HEK293T (cell line): ENCODE results near the gene CCDC177.
"Not testable (repeated sequence)": the region's sequence is repeated elsewhere in the genome, so short reads cannot be mapped to it uniquely, and the experiment has no call there.

ENCODE experiments used
- CTCF ChIA-PET: fragments of 350-600 bp; formaldehyde crosslinking; extraction: SDS; loops from one replicate; lab custom pipeline; 2021; ENCODE audit warnings: antibody characterized with exemption, inconsistent platforms; lab: Yijun Ruan, JAX
- POLR2A ChIA-PET: fragments of 350-600 bp; formaldehyde crosslinking; extraction: SDS; loops from one replicate; lab custom pipeline; 2020; ENCODE audit warnings: antibody characterized with exemption, inconsistent platforms; lab: Yijun Ruan, JAX
- DNase-seq: peaks from one replicate; pipeline ENCODE4 v3.0.0; 2012; ENCODE audit warnings: mixed read lengths; ENCODE audit errors: extremely low spot score
- ARNT ChIP-seq: fragments of 450-650 bp; IDR thresholded peaks from 2 replicates; pipeline ENCODE4 v1.6.1; 2017; ENCODE audit warnings: mild to moderate bottlenecking
- BHLHE40 ChIP-seq: fragments of 450-650 bp; IDR thresholded peaks from 2 replicates; pipeline ENCODE4 v1.6.1; 2016; ENCODE audit warnings: mild to moderate bottlenecking, moderate library complexity, borderline replicate concordance
- CTBP1 ChIP-seq: fragments of 450-650 bp; IDR thresholded peaks from 2 replicates; pipeline ENCODE4 v1.6.1; 2016; ENCODE audit warnings: borderline replicate concordance
- ELF4 ChIP-seq: fragments of 450-650 bp; IDR thresholded peaks from 2 replicates; pipeline ENCODE4 v1.6.1; 2017; ENCODE audit warnings: antibody characterized with exemption
- FOXA1 ChIP-seq: fragments of 450-650 bp; IDR thresholded peaks from 2 replicates; pipeline ENCODE4 v1.6.1; 2016; ENCODE audit warnings: mild to moderate bottlenecking
- FOXK2 ChIP-seq: fragments of 450-650 bp; IDR thresholded peaks from 2 replicates; pipeline ENCODE4 v1.6.1; 2016; ENCODE audit warnings: mild to moderate bottlenecking
- FOXM1 ChIP-seq: fragments of 450-650 bp; IDR thresholded peaks from 2 replicates; pipeline ENCODE4 v1.6.1; 2017; ENCODE audit warnings: mild to moderate bottlenecking, borderline replicate concordance
- HDGF ChIP-seq: fragments of 450-650 bp; IDR thresholded peaks from 2 replicates; pipeline ENCODE4 v1.6.1; 2017; ENCODE audit warnings: antibody characterized with exemption, borderline replicate concordance
- L3MBTL2 ChIP-seq: fragments of 450-650 bp; conservative IDR thresholded peaks from 2 replicates; pipeline ENCODE4 v1.6.1; 2016; ENCODE audit warnings: mild to moderate bottlenecking
- LEF1 ChIP-seq: fragments of 450-650 bp; IDR thresholded peaks from 2 replicates; pipeline ENCODE4 v1.6.1; 2017; ENCODE audit warnings: mild to moderate bottlenecking, borderline replicate concordance
- NFRKB ChIP-seq: fragments of 450-650 bp; IDR thresholded peaks from 2 replicates; pipeline ENCODE4 v1.6.1; 2016; ENCODE audit warnings: mild to moderate bottlenecking, moderate library complexity
- PKNOX1 ChIP-seq: fragments of 450-650 bp; IDR thresholded peaks from 2 replicates; pipeline ENCODE4 v1.6.1; 2016
- SP1 ChIP-seq: fragments of 450-650 bp; IDR thresholded peaks from 2 replicates; pipeline ENCODE4 v1.6.1; 2017
- SUZ12 ChIP-seq: fragments of 450-650 bp; IDR thresholded peaks from 2 replicates; pipeline ENCODE4 v1.6.1; 2016; ENCODE audit warnings: mild to moderate bottlenecking
- TARDBP ChIP-seq: fragments of 450-650 bp; IDR thresholded peaks from 2 replicates; pipeline ENCODE4 v1.6.1; 2016
- ZNF384 ChIP-seq: fragments of 450-650 bp; IDR thresholded peaks from 2 replicates; pipeline ENCODE4 v1.6.1; 2016

Gene CCDC177

GRCh38 chr14:69606258-69607184 lies 31.9 kb upstream of the CCDC177 start:
- ChIA-PET CTCF (interaction anchor here (0.7 to 1.1 kb wide), 2 partner anchors 18 to 22 kb away, joined by 3 to 8 read pairs; no protein-coding TSS in a partner anchor), POLR2A (no interaction called here)
- no peak for DNase-seq
- no peak for TF ChIP-seq FOXM1
- no peak for TF ChIP-seq ELF4
- TF ChIP-seq NFRKB, result no peak
- TF ChIP-seq BHLHE40, result no peak
- no peak for TF ChIP-seq CTBP1
- no peak for TF ChIP-seq PKNOX1
- no peak for TF ChIP-seq HDGF
- TF ChIP-seq ARNT, result no peak
- no peak for TF ChIP-seq ZNF384
- TF ChIP-seq SP1, result no peak
- TF ChIP-seq TARDBP, result no peak
- no peak for TF ChIP-seq LEF1
- no peak for TF ChIP-seq FOXA1
- no peak for TF ChIP-seq FOXK2
- no peak for TF ChIP-seq L3MBTL2
- TF ChIP-seq SUZ12, result no peak

GRCh38 chr14:69605738-69606137 lies 31.1 kb upstream of the CCDC177 start:
- TF ChIP-seq FOXK2 (no peak), HDGF (no peak), ELF4 (no peak), NFRKB (no peak), BHLHE40 (no peak), PKNOX1 (no peak), TARDBP (no peak)
- DNase-seq, result no peak
- POLR2A ChIA-PET, result interaction anchor here (0.7 kb wide), 1 partner anchor 161 kb away, joined by 3 read pairs; the partner anchor contains the start of gene SRSF5
- CTCF ChIA-PET, result interaction anchor here (1.0 to 1.1 kb wide), 2 partner anchors 21 to 122 kb away, joined by 3 read pairs; no protein-coding TSS in a partner anchor

- DNase-seq, result no peak
- CTCF ChIA-PET, result interaction anchor here (1.4 kb wide), 1 partner anchor 16 kb away, joined by 5 read pairs; no protein-coding TSS in a partner anchor
- no peak for TF ChIP-seq HDGF
- POLR2A ChIA-PET, result interaction anchor here (1.3 kb wide), 1 partner anchor 11 kb away, joined by 4 read pairs; the partner anchor contains the start of gene SUSD6
Measured at GRCh38 chr14:69600304-69600891, 25.7 kb upstream of the CCDC177 start.

- CTCF ChIA-PET, result interaction anchor here (0.7 to 1.4 kb wide), 3 partner anchors 15 to 120 kb away, joined by 3 to 5 read pairs (median 3); no protein-coding TSS in a partner anchor
- POLR2A ChIA-PET, DNase-seq: not testable (repeated sequence)
Measured at GRCh38 chr14:69599431-69599830, 24.8 kb upstream of the CCDC177 start.

- POLR2A ChIA-PET, result no interaction called here
- CTCF ChIA-PET, result interaction anchor here (1.0 kb wide), 1 partner anchor 11 kb away, joined by 5 read pairs; no protein-coding TSS in a partner anchor
- no peak for TF ChIP-seq L3MBTL2
- no peak for TF ChIP-seq NFRKB
- TF ChIP-seq ZNF384, result no peak
- no peak for TF ChIP-seq FOXK2
- TF ChIP-seq SP1, result no peak
- TF ChIP-seq BHLHE40, result no peak
- TF ChIP-seq FOXA1, result no peak
- no peak for TF ChIP-seq CTBP1
- DNase-seq, result no peak
Measured at GRCh38 chr14:69595336-69595735, 20.7 kb upstream of the CCDC177 start.

- TF ChIP-seq FOXM1, result no peak
- TF ChIP-seq PKNOX1, result no peak
- no peak for TF ChIP-seq CTBP1
- TF ChIP-seq L3MBTL2, result no peak
- TF ChIP-seq HDGF, result no peak
- TF ChIP-seq SUZ12, result no peak
- TF ChIP-seq ARNT, result no peak
- no peak for TF ChIP-seq TARDBP
- TF ChIP-seq BHLHE40, result no peak
- TF ChIP-seq FOXK2, result no peak
- TF ChIP-seq LEF1, result no peak
- TF ChIP-seq SP1, result no peak
- no peak for TF ChIP-seq ZNF384
- TF ChIP-seq NFRKB, result no peak
- TF ChIP-seq ELF4, result no peak
- no peak for TF ChIP-seq FOXA1
- no peak for DNase-seq
- ChIA-PET POLR2A (no interaction called here), CTCF (interaction anchor here (0.7 to 1.0 kb wide), 2 partner anchors 10 to 11 kb away, joined by 3 to 5 read pairs; no protein-coding TSS in a partner anchor)
Measured at GRCh38 chr14:69594846-69595245, 20.2 kb upstream of the CCDC177 start.
